Stimulated activated CD8-positive, alpha-beta memory T cell treated with anti-CD3 and anti-CD28 coated beads, Interleukin-12 subunit alpha, Interleukin-12 subunit beta, amount 100 ng/mL, for 4 hours (primary cell): ENCODE results near the gene CAV2.

Experiments
- DNase-seq: peaks from one replicate; pipeline ENCODE4 v3.0.0-alpha.2; 2020; ENCODE audit warnings: low read depth

CAV2 gene

DNA sequence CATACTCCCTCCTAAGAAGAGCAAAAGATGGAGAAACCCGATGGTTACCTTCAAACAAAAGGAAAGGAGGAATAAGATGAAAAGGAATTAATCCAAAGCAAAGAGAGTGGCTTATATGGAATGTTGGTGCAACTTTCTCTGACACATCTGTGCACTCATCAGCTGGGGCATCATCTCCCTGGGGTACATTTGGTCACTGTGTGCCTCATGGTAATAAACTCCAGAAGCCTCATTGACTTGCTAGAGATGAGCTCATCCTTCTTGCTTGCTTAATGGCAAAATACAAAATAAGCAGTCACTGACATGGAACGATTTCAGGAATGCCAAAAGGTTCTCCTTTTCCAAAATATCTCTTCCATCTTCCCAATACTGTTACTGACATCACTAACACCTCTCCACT, 47.8 kb downstream of the CAV2 start:
- no peak for DNase-seq

DNA sequence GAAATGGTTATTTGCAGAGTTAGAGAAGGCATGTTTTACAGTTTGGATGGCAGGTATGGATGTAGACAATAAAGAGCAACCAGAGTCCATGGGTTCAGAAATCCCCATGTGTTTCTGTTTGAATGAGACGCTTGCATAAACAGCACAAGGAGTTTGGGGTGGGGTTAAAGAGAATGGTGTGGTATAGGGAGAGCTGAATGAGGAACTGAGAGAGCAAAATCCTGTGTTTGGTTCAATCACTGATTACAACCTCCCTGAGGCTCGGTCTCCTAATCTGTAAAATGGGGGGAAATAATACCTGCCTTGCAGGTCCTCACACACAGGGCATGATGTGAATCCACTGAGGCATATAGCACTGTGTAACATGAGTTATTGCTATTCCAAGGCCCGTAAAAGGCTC, 49.0 kb downstream of the CAV2 start:
- no peak for DNase-seq

DNA sequence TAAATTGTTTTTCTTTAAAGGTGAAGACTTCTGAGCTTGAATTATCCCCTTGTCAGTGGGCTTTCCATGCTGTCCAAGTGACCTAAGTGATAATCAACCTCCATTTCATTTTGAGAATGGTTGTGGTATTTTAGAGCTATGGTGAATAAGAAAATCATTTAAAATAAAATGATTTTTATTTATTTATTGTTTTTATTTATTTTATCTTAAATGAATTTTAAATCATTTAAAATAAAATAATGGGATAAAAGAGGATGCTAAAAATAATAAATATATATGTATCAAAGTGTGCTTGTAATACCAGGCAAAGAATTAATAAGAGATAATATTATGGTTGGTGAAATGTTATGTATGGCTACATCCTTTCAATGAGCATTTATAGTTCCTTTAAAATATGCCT, 49.8 kb downstream of the CAV2 start:
- DNase-seq = no peak

DNA sequence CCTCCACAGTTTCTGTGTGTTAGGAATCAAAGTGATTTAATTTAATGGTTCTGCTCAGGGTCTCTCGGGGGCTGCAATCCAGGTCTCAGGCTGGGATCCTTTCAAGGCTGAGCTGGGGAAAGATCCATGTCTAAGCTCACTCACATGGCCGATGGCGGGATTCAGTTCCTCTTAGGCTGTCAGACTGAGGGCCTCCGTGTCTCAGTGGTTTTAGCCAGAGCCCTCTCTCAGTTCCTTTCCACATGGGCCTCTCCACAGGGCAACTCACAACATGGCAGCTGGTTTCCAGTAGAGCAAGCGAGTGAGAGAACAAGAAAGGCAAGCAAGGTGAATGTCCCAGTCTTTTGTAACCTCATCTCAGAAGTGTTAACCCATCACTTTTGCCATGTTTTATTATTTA, 52.2 kb downstream of the CAV2 start:
- no peak for DNase-seq

DNA sequence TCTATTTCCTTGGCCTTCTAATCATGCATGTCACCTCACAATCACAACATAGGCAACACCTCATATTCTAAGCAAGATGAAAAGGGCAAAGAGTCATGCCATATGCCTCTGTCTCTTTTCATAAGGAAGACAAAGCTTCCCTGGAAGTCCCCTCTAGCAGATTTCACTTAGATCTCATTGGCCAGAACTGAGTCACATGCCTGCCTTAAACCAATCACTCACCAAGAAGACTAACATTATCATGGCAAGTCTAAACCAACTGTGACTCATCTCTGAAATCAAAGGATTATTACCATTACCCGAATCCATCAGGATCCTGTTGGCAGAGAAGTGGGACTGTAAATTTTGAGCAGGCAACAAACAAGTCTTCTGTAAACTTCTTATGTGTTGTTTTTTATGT, 53.1 kb downstream of the CAV2 start:
- DNase-seq = no peak

DNA sequence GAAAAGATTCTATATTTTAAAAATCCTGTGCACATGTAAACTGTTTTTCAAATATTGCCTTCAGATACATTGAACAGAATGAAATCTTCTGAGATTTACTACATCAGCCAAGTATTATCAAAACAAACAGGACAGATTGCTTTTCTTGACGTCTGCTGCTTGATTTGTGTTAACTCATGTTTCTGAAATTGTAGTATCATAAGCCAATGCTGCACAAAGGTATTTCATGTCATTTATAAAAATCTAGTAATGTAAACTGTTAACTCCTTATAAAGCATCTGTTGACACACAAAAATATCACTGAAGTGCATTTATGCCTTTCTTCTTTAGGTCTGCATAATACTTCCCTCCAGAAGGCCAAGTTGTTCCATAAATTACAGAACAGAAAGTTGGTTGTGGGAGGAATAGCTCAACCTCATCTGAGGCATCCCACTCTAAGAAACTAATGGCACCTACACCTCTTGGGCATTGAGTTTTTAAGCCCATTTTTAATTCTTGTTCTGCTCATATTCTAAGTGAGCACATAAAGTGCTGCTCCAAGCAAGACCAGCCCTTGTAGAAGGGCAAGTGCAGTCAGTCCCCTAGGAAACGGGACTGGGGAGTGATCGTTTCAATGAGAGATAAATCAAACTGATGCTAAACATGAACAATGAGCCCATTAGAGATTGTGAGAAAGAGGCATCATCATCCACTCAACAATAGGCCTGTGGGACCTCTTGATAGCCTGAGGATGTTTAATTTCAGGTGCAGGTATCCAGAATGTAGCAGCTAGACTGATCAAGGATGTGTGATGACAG, 53.8 kb downstream of the CAV2 start:
- no peak for DNase-seq

DNA sequence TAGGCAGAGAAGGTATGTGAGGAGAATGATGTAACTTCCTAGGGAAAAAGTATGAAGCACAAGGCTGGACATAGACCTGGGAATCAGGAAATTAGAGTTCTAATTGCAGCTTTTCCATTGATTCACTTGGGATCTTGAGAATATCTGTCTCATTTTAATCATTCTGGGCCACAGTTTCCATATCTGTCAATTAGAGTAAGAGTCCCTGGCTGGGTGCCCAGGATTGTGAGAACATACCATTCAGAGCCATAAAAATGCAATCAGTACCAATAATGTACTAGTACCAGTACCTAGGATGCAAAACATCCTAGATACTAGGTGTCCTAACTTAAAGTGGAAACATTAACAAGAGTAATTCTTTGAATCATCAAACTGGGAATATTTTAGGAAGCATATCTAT, 54.9 kb downstream of the CAV2 start:
- no peak for DNase-seq

DNA sequence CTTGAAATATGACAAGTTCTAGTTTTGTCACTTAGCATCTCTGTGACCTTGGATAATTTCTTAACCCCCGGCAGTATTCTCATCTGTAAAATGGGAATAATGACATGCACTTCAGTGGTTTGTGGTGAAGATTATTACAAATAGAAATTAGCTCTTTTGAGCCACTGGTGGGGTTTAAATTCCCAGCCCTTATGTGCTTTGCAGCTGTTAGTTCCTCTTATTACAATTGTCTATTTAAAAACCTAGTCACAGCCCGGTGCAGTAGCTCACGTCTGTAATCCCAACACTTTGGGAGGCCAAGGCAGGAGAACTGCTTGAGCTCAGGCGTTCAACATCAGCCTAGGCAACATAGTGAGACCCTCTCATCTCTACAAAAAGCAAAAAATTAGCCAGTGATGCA, 55.4 kb downstream of the CAV2 start:
- no peak for DNase-seq

DNA sequence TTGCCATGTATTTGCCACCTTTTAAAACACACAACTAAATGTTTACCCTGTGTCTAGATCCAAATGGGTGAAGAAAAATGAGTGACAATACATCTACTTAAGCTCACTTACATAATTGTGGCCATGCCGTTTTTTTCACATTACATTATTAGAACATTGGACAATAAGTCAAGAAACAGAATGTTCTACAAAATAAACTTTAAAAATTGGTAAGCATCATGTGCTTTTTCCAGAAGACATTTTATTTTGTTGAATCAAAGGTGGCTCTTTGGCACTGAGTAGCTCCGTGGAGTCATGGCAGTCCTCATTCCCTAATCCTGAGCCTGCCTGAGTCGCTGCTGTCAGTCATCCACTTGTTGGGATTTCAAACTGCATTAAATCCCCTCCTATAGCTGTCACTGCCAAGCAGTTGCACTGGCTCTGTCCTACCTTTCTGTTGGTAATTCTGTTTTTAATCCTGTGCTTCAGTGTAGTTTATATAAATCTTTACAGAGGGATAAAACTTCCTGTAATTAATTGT, 57.6 kb downstream of the CAV2 start:
- DNase-seq = no peak

DNA sequence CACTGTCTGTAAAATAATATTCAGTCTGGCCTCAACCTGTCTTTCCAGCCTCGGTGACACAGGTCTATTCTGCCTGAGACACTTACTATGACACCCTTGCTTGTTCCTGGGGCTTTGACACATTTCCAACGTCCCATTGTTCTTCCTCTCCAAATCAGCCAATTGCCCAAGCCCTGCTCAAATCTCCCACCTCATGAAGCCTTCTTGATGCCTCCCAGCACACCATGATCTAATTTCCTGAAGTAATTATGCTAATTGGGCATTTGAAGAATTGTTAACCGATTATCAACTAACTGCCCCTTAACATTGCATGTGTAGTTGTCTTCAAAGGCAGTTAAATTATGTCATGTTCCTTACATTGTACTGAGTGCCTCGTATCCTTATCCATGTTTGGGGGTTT, 58.4 kb downstream of the CAV2 start:
- no peak for DNase-seq
